Upper lobe of left lung (tissue), 4 donors: ENCODE data around the gene C1GALT1C1L.

Experiments used
- EP300 ChIP-seq, 4 donors: sonication (generic); formaldehyde crosslinking; IDR thresholded peaks; one replicate each; pipeline ENCODE4 v1.5.1; 2017; ENCODE audit warnings: antibody characterized with exemption in 4 of 4, control low read depth in 2 of 4
- POLR2A ChIP-seq, 4 donors: fragments of 450-650 bp; IDR thresholded peaks; one replicate each; pipeline ENCODE4 v1.5.1; 2016 to 2017; ENCODE audit warnings: antibody characterized with exemption in 4 of 4, mild to moderate bottlenecking in 2 of 4
- POLR2AphosphoS5 ChIP-seq, 2 donors: sonication (generic); formaldehyde crosslinking; IDR thresholded peaks; one replicate each; pipeline ENCODE4 v1.5.1; 2017; ENCODE audit warnings: antibody characterized with exemption in 2 of 2
- TF ChIP-seq, protein P1 (sequence below), 6 experiments: fragments of 450-650 bp in 4 of 6; fragments of 200-600 bp in 2 of 6; sonication (generic) in 2 of 6; IDR thresholded peaks; one replicate each; pipeline ENCODE4 v1.5.1; 2016 to 2019; ENCODE audit warnings: antibody characterized with exemption in 6 of 6

- TF ChIP-seq, protein P1, sequence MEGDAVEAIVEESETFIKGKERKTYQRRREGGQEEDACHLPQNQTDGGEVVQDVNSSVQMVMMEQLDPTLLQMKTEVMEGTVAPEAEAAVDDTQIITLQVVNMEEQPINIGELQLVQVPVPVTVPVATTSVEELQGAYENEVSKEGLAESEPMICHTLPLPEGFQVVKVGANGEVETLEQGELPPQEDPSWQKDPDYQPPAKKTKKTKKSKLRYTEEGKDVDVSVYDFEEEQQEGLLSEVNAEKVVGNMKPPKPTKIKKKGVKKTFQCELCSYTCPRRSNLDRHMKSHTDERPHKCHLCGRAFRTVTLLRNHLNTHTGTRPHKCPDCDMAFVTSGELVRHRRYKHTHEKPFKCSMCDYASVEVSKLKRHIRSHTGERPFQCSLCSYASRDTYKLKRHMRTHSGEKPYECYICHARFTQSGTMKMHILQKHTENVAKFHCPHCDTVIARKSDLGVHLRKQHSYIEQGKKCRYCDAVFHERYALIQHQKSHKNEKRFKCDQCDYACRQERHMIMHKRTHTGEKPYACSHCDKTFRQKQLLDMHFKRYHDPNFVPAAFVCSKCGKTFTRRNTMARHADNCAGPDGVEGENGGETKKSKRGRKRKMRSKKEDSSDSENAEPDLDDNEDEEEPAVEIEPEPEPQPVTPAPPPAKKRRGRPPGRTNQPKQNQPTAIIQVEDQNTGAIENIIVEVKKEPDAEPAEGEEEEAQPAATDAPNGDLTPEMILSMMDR (IDR thresholded peaks at IDR 0.05), result no peak
- no peak for TF ChIP-seq EP300 (IDR thresholded peaks at IDR 0.05)
- no peak for TF ChIP-seq POLR2A (IDR thresholded peaks at IDR 0.05)
- TF ChIP-seq POLR2AphosphoS5 (IDR thresholded peaks at IDR 0.05), result no peak
Observed at GRCh38 chr2:43701111-43701510, 24.9 kb upstream of the C1GALT1C1L start.
